Psoas muscle (tissue), 8 donors: Measurements from ENCODE around the gene GPR180. TPM values are rescaled to one million over a fixed set of nuclear protein-coding genes. Genes with fewer than 3 reads are reported as not detected.

ENCODE experiments used
- ATAC-seq, 4 donors: fragments of 200-7000 bp; cut with Tn5 transposase; one replicate each; pipeline ENCODE4 v1.9.1; 2020; ENCODE audit warnings: moderate library complexity in 3 of 4, mild to moderate bottlenecking in 2 of 4
- DNase-seq, 2 donors: peaks; one replicate each; pipeline ENCODE4 v3.0.0-alpha.2; 2020
- H3K27ac ChIP-seq: fragments of 200-600 bp; one replicate; pipeline ENCODE4 v1.8.0; 2022
- H3K27me3 ChIP-seq, 3 donors: fragments of 200-600 bp in 1 of 3; one replicate each; pipeline versions ENCODE4 v1.6.1 to v1.8.0; 2013 to 2022; ENCODE audit warnings: low read length in 2 of 3, mild to moderate bottlenecking in 2 of 3, moderate library complexity in 1 of 3; ENCODE audit not compliant: insufficient read depth in 3 of 3
- H3K36me3 ChIP-seq, 2 donors: fragments of 200-600 bp in 1 of 2; one replicate each; pipeline versions ENCODE4 v1.6.1 to v1.8.0; 2013 to 2022; ENCODE audit warnings: low read depth in 1 of 2, mild to moderate bottlenecking in 1 of 2, moderate library complexity in 1 of 2; ENCODE audit not compliant: insufficient read depth in 1 of 2
- H3K4me1 ChIP-seq: fragments of 200-600 bp; one replicate; pipeline ENCODE4 v1.8.0; 2022
- H3K4me3 ChIP-seq: fragments of 200-600 bp; one replicate; pipeline ENCODE4 v1.8.0; 2022; ENCODE audit warnings: mild to moderate bottlenecking
- H3K9me3 ChIP-seq: fragments of 200-600 bp; one replicate; pipeline ENCODE4 v1.8.0; 2022
- CTCF ChIP-seq: fragments of 200-600 bp; IDR thresholded peaks from one replicate; pipeline ENCODE4 v1.8.0; 2022; ENCODE audit warnings: antibody characterized with exemption
- WGBS, 3 donors: extraction: QIAGEN DNeasy Blood & Tissue Kit; methylation state at CpG; one replicate each; pipeline versions ENCODE4 v1.1.6 to v1.1.7; 2013; 5-methylcytosine and 5-hydroxymethylcytosine counted together
- intact Hi-C, 2 donors: fragments of 100-400 bp; cut with DNase I; formaldehyde crosslinking; loops; one replicate each; pipeline versions ENCODE4 v1.11.0 to v1.14.2; 2022
- polyA plus RNA-seq, 3 donors: library from polyadenylated mRNA; stranded (reverse); fragments of 200-250 nt; gene quantifications; one replicate each; pipeline ENCODE4 v1.2.3, GENCODE V29; 2013
- total RNA-seq, 4 donors: library from RNA; stranded (reverse); fragmentation: NEBNext Ultra II Directional in 2 of 4; extraction: Animal tissue kit (Norgen Biotek cat#: 25700) in 2 of 4; gene quantifications; one replicate each; pipeline versions ENCODE4 v1.2.1 to v1.2.4, GENCODE V29; 2021 to 2023
- donor health status: healthy with polysubstance abuse.
- donor health status: DM: no; HTN: no; CAD: no; lungs with moderate emphysema.
- donor health status: Bipolar disorder and iron deficiency.
- donor health status: healthy.
- donor health status: DM: yes; HTN: yes; CAD: no.
- donor health status: DM: no; HTN: no; CAD: no.
- donor health status: DM: no; HTN: no; CAD: no.
- donor health status: DM: yes; HTN: yes; CAD: no.

The GPR180 gene
- total and polyA plus RNA-seq, 7 donors, result 1.6 to 4.2 (median 4.0) TPM

- Histone ChIP-seq H3K27me3 (peaks cover 0 to 6% (median 4%) of the 10 kb centered on the region in 3 donors), H3K27ac (no peak overlapping the region), H3K9me3 (no peaks in the 10 kb centered on the region), H3K4me3 (no peak overlapping the region), H3K4me1 (no peaks in the 10 kb centered on the region), H3K36me3 (no peaks in the 10 kb centered on the region)
- WGBS, 3 donors, result 57 to 61% (median 59%) methylated on average over 5 of the region's 5 CpGs
- no peak for DNase-seq
- no peak for ATAC-seq
- no peak for TF ChIP-seq CTCF
- intact Hi-C loops, result loop anchor here in 1 of 2 donors (10.0 kb wide), 2 partner anchors 491 to 731 kb away; no protein-coding TSS in a partner anchor
Measured at GRCh38 chr13:94673851-94674250, 72.2 kb downstream of the GPR180 start.

GRCh38 chr13:94674609-94675348 lies 73.1 kb downstream of the GPR180 start:
- intact Hi-C loops, result loop anchor here (5.0 to 10.0 kb wide), 4 partner anchors 490 to 803 kb away; no protein-coding TSS in a partner anchor
- WGBS, 3 donors, result 28 to 31% (median 30%) methylated on average over 5 of the region's 5 CpGs
- H3K9me3 ChIP-seq, result no peaks in the 10 kb centered on the region
- H3K4me3 ChIP-seq, result no peak overlapping the region
- peaks cover 0 to 6% (median 4%) of the 10 kb centered on the region in 3 donors for H3K27me3 ChIP-seq
- H3K4me1 ChIP-seq, result no peaks in the 10 kb centered on the region
- peak; percentile 56 for TF ChIP-seq CTCF
- H3K27ac ChIP-seq, result no peak overlapping the region
- ATAC-seq (no peak), DNase-seq (no peak)
- no peaks in the 10 kb centered on the region for H3K36me3 ChIP-seq

GRCh38 chr13:94677799-94678198 lies 76.1 kb downstream of the GPR180 start:
- no peak for TF ChIP-seq CTCF
- ATAC-seq, result no peak
- H3K4me1 ChIP-seq, result no peaks in the 10 kb centered on the region
- no peak for DNase-seq
- H3K27ac ChIP-seq, result no peak overlapping the region
- H3K9me3 ChIP-seq, result no peaks in the 10 kb centered on the region
- H3K4me3 ChIP-seq, result no peak overlapping the region
- H3K27me3 ChIP-seq, result peaks cover 0 to 10% (median 6%) of the 10 kb centered on the region in 3 donors
- no peaks in the 10 kb centered on the region for H3K36me3 ChIP-seq
- intact Hi-C loops, result loop anchor here (5.0 to 10.0 kb wide), 4 partner anchors 487 to 800 kb away; no protein-coding TSS in a partner anchor
- WGBS, 3 donors, result 72 to 75% (median 72%) methylated on average over 2 of the region's 2 CpGs

GRCh38 chr13:94678845-94679244 lies 77.2 kb downstream of the GPR180 start:
- H3K4me3 ChIP-seq, result no peak overlapping the region
- peaks cover 0 to 18% (median 6%) of the 10 kb centered on the region in 3 donors for H3K27me3 ChIP-seq
- H3K36me3 ChIP-seq, result no peaks in the 10 kb centered on the region
- intact Hi-C loops, result loop anchor here (5.0 to 10.0 kb wide), 4 partner anchors 486 to 798 kb away; no protein-coding TSS in a partner anchor
- ATAC-seq, result no peak
- TF ChIP-seq CTCF, result no peak
- no peak overlapping the region for H3K27ac ChIP-seq
- no peaks in the 10 kb centered on the region for H3K4me1 ChIP-seq
- no peaks in the 10 kb centered on the region for H3K9me3 ChIP-seq
- 77 to 86% (median 85%) methylated on average over 2 of the region's 2 CpGs for WGBS, 3 donors
- DNase-seq, result no peak
